Measurements from ENCODE around the gene CDC73. TPM values are rescaled to one million over a fixed set of nuclear protein-coding genes. Genes with fewer than 3 reads are reported as not detected.

CDC73 gene
- total and polyA plus RNA-seq, 2 of the 13 experiments (the other 11 are each of a cell fraction or from before 2014, with no cell fraction given): 20.2 to 26.3 TPM

GRCh38 chr1:193176788-193177187, 55.0 kb downstream of the CDC73 start (continued):
- no peak for TF ChIP-seq ZNF407 (CRISPR knock-in tag; IDR thresholded peaks at IDR 0.05; ENCODE audit: not compliant biosample characterization)
- TF ChIP-seq PRDM15 (CRISPR knock-in tag; IDR thresholded peaks at IDR 0.05): no peak
- TF ChIP-seq ZNF354B (CRISPR knock-in tag; IDR thresholded peaks at IDR 0.05): no peak
- no peak for TF ChIP-seq SMAD9 (CRISPR knock-in tag; IDR thresholded peaks at IDR 0.05)

All from HepG2 (cell line).